NCI-H82 treated with DMSO at 0.1 percent for 48 hours (cell line): ENCODE measurements around the gene MUS81.
A peak's percentile ranks its signal among the peaks of the same experiment; 100 is the strongest.
"Not testable (repeated sequence)": the region's sequence is repeated elsewhere in the genome, so short reads cannot be mapped to it uniquely, and the experiment has no call there.

Experiments
- DNase-seq: peaks from one replicate; lab custom pipeline; 2025; ENCODE audit not compliant: unreplicated experiment; lab: John Stamatoyannopoulos, UW

MUS81 gene

GRCh38 chr11:65844231-65844872, 15.9 kb upstream of the MUS81 start:
- DNase-seq = no peak

- DNase-seq = no peak
These were observed 12.5 kb upstream of the MUS81 start for GRCh38 chr11:65847746-65848145.

- DNase-seq = not testable (repeated sequence)
These were observed 11.5 kb upstream of the MUS81 start for GRCh38 chr11:65848693-65849092.

- no peak for DNase-seq
These were observed 10.9 kb upstream of the MUS81 start for GRCh38 chr11:65849366-65849765.

GRCh38 chr11:65849771-65850216, 10.4 kb upstream of the MUS81 start:
- no peak for DNase-seq

GRCh38 chr11:65850217-65851082, 9.8 kb upstream of the MUS81 start:
- DNase-seq = no peak

- peak; percentile 10 for DNase-seq
These were observed 9.1 kb upstream of the MUS81 start for GRCh38 chr11:65851083-65851579.

GRCh38 chr11:65851811-65852507, 8.3 kb upstream of the MUS81 start:
- DNase-seq = no peak

- no peak for DNase-seq
These were observed 7.6 kb upstream of the MUS81 start for GRCh38 chr11:65852508-65853245.

- DNase-seq = no peak
These were observed 6.8 kb upstream of the MUS81 start for GRCh38 chr11:65853246-65853979.

- DNase-seq = no peak
These were observed 6.1 kb upstream of the MUS81 start for GRCh38 chr11:65854161-65854592.

- no peak for DNase-seq
These were observed 5.1 kb upstream of the MUS81 start for GRCh38 chr11:65854852-65855837.

GRCh38 chr11:65855927-65856363, 4.3 kb upstream of the MUS81 start:
- DNase-seq = no peak

- DNase-seq = peak; percentile 17
These were observed 3.3 kb upstream of the MUS81 start for GRCh38 chr11:65856689-65857499.

GRCh38 chr11:65857500-65857852, 2.8 kb upstream of the MUS81 start:
- no peak for DNase-seq

- DNase-seq = peak; percentile 87
These were observed 2.2 kb upstream of the MUS81 start, which contains the start of gene CFL1 for GRCh38 chr11:65857853-65858680. CFL1 (minus strand) TSS chr11:65858180; CDS start chr11:65858099, 81 bp downstream.

- no peak for DNase-seq
These were observed 1.5 kb upstream of the MUS81 start for GRCh38 chr11:65858681-65859087.
